ENCODE data around the gene MAP3K5. TPM values are rescaled to one million over a fixed set of nuclear protein-coding genes. Genes with fewer than 3 reads are reported as not detected.
"Not testable (repeated sequence)": the region's sequence is repeated elsewhere in the genome, so short reads cannot be mapped to it uniquely, and the experiment has no call there.

The MAP3K5 gene
- 10 to 100 TPM; 23.4 to 24.0 TPM for total RNA-seq

- ChIA-PET CTCF (interaction anchor here (0.7 to 7.4 kb wide), 77 partner anchors 9 to 1154 kb away, joined by 3 to 218 read pairs (median 4); partner anchors contain the start of genes BCLAF1, MAP7 and PEX7), POLR2A (interaction anchor here (0.8 to 2.1 kb wide), 4 partner anchors 36 to 503 kb away, joined by 3 to 24 read pairs (median 6); partner anchors contain the start of gene BCLAF1)
- peak; percentile 94 for DNase-seq
- Mint-ChIP-seq H3K9me3 (no peaks in the 10 kb centered on the region), H3K36me3 (ENCODE audit: low read depth) (peaks cover 21% of the 10 kb centered on the region), H3K27me3 (peaks cover 2% of the 10 kb centered on the region), H3K27ac (peak within 1 kb of the TSS; percentile 96), H3K4me3 (peak within 1 kb of the TSS; percentile 87), H3K4me1 (peaks cover 33% of the 10 kb centered on the region)
Measured at GRCh38 chr6:136792410-136793262, at the start of gene MAP3K5. TSS of gene MAP3K5 (minus strand) at chr6:136792477. CDS start at chr6:136792157, 320 bp downstream.

GRCh38 chr6:136840276-136841001 lies 48.2 kb upstream of the MAP3K5 start:
- CTCF ChIA-PET: no interaction called here

GRCh38 chr6:136831873-136832562 lies 39.7 kb upstream of the MAP3K5 start:
- POLR2A ChIA-PET: no interaction called here
- H3K4me3 Mint-ChIP-seq: no peak overlapping the region
- H3K27me3 Mint-ChIP-seq: no peaks in the 10 kb centered on the region
- no peak overlapping the region for H3K27ac Mint-ChIP-seq
- no peak for DNase-seq
- CTCF ChIA-PET: interaction anchor here (1.5 kb wide), 1 partner anchor 9 kb away, joined by 4 read pairs; no protein-coding TSS in a partner anchor
- peaks cover 51% of the 10 kb centered on the region for H3K36me3 Mint-ChIP-seq (ENCODE audit: low read depth)
- H3K4me1 Mint-ChIP-seq: peaks cover 7% of the 10 kb centered on the region
- H3K9me3 Mint-ChIP-seq: peaks cover 27% of the 10 kb centered on the region

More at GRCh38 chr6:136840276-136841001, 48.2 kb upstream of the MAP3K5 start:
- Mint-ChIP-seq H3K4me3 (no peak overlapping the region), H3K9me3 (no peaks in the 10 kb centered on the region), H3K27me3 (no peaks in the 10 kb centered on the region), H3K36me3 (ENCODE audit: low read depth) (peaks cover 3% of the 10 kb centered on the region), H3K4me1 (no peaks in the 10 kb centered on the region), H3K27ac (no peak overlapping the region)
- no peak for DNase-seq
- POLR2A ChIA-PET: no interaction called here

GRCh38 chr6:136826216-136826615 lies 33.9 kb upstream of the MAP3K5 start:
- CTCF ChIA-PET: interaction anchor here (1.4 to 1.5 kb wide), 2 partner anchors 16 to 34 kb away, joined by 4 to 5 read pairs; partner anchors contain the start of gene MAP3K5
- H3K9me3 Mint-ChIP-seq: peaks cover 8% of the 10 kb centered on the region

GRCh38 chr6:136823128-136823660 lies 30.9 kb upstream of the MAP3K5 start:
- Mint-ChIP-seq H3K9me3 (peaks cover 3% of the 10 kb centered on the region), H3K36me3 (ENCODE audit: low read depth) (peaks cover 22% of the 10 kb centered on the region), H3K4me3 (peak overlapping the region; percentile 86), H3K27ac (peak overlapping the region; percentile 86), H3K27me3 (peaks cover 2% of the 10 kb centered on the region), H3K4me1 (peaks cover 24% of the 10 kb centered on the region)
- DNase-seq: peak; percentile 7
- ChIA-PET CTCF (interaction anchor here (0.9 to 1.9 kb wide), 5 partner anchors 9 to 179 kb away, joined by 3 to 8 read pairs (median 4); partner anchors contain the start of gene MAP3K5), POLR2A (no interaction called here)

More at GRCh38 chr6:136826216-136826615, 33.9 kb upstream of the MAP3K5 start:
- Mint-ChIP-seq H3K4me1 (peaks cover 27% of the 10 kb centered on the region), H3K27me3 (no peaks in the 10 kb centered on the region), H3K4me3 (no peak overlapping the region), H3K27ac (no peak overlapping the region), H3K36me3 (ENCODE audit: low read depth) (peaks cover 41% of the 10 kb centered on the region)
- DNase-seq: no peak
- POLR2A ChIA-PET: no interaction called here

GRCh38 chr6:136822376-136823127 lies 30.3 kb upstream of the MAP3K5 start, which contains the start of gene PEX7:
TSS of gene PEX7 (plus strand) at chr6:136822592. CDS start at chr6:136822666, 74 bp downstream.
- peaks cover 22% of the 10 kb centered on the region for H3K4me1 Mint-ChIP-seq
- peaks cover 5% of the 10 kb centered on the region for H3K27me3 Mint-ChIP-seq
- ChIA-PET POLR2A (no interaction called here), CTCF (interaction anchor here (1.3 to 1.9 kb wide), 2 partner anchors 9 to 30 kb away, joined by 4 to 8 read pairs; partner anchors contain the start of gene MAP3K5)
- peaks cover 20% of the 10 kb centered on the region for H3K36me3 Mint-ChIP-seq (ENCODE audit: low read depth)
- peak; percentile 91 for DNase-seq
- H3K27ac Mint-ChIP-seq: peak within 1 kb of the TSS; percentile 92
- peak within 1 kb of the TSS; percentile 86 for H3K4me3 Mint-ChIP-seq
- H3K9me3 Mint-ChIP-seq: peaks cover 3% of the 10 kb centered on the region

GRCh38 chr6:136822046-136822375 lies 29.7 kb upstream of the MAP3K5 start:
- peaks cover 16% of the 10 kb centered on the region for H3K36me3 Mint-ChIP-seq (ENCODE audit: low read depth)
- POLR2A ChIA-PET: interaction anchor here (0.5 to 0.6 kb wide), 2 partner anchors 23 to 755 kb away, joined by 3 read pairs; no protein-coding TSS in a partner anchor

GRCh38 chr6:136820561-136820960 lies 28.3 kb upstream of the MAP3K5 start:
- DNase-seq: no peak
- H3K4me1 Mint-ChIP-seq: peaks cover 21% of the 10 kb centered on the region
- H3K27me3 Mint-ChIP-seq: peaks cover 13% of the 10 kb centered on the region
- H3K9me3 Mint-ChIP-seq: peaks cover 3% of the 10 kb centered on the region
- H3K4me3 Mint-ChIP-seq: no peak overlapping the region
- CTCF ChIA-PET: no interaction called here
- POLR2A ChIA-PET: no interaction called here
- no peak overlapping the region for H3K27ac Mint-ChIP-seq
- H3K36me3 Mint-ChIP-seq (ENCODE audit: low read depth): peaks cover 6% of the 10 kb centered on the region

More at GRCh38 chr6:136822046-136822375, 29.7 kb upstream of the MAP3K5 start:
- Mint-ChIP-seq H3K27ac (peak overlapping the region; percentile 92), H3K27me3 (peaks cover 9% of the 10 kb centered on the region), H3K9me3 (peaks cover 3% of the 10 kb centered on the region), H3K4me1 (peaks cover 22% of the 10 kb centered on the region), H3K4me3 (peak overlapping the region; percentile 86)
- CTCF ChIA-PET: interaction anchor here (0.7 to 1.9 kb wide), 2 partner anchors 30 to 228 kb away, joined by 3 to 8 read pairs; partner anchors contain the start of gene MAP3K5
- DNase-seq: no peak

- Mint-ChIP-seq H3K4me3 (no peak overlapping the region), H3K27me3 (peaks cover 13% of the 10 kb centered on the region), H3K4me1 (peaks cover 8% of the 10 kb centered on the region), H3K27ac (no peak overlapping the region), H3K36me3 (ENCODE audit: low read depth) (no peaks in the 10 kb centered on the region), H3K9me3 (peaks cover 3% of the 10 kb centered on the region)
- DNase-seq: no peak
- ChIA-PET POLR2A (no interaction called here), CTCF (interaction anchor here (1.5 kb wide), 1 partner anchor 173 kb away, joined by 4 read pairs; no protein-coding TSS in a partner anchor)
Measured at GRCh38 chr6:136816656-136817055, 24.4 kb upstream of the MAP3K5 start.

- H3K9me3 Mint-ChIP-seq; H3K36me3 Mint-ChIP-seq (ENCODE audit: low read depth); H3K4me3 Mint-ChIP-seq; H3K27ac Mint-ChIP-seq; POLR2A ChIA-PET; DNase-seq; CTCF ChIA-PET; H3K4me1 Mint-ChIP-seq: not testable (repeated sequence)
- peaks cover 13% of the 10 kb centered on the region for H3K27me3 Mint-ChIP-seq
Measured at GRCh38 chr6:136815608-136816007, 23.3 kb upstream of the MAP3K5 start.

GRCh38 chr6:136812174-136812573 lies 19.9 kb upstream of the MAP3K5 start:
- H3K27me3 Mint-ChIP-seq: peaks cover 6% of the 10 kb centered on the region
- no peak overlapping the region for H3K4me3 Mint-ChIP-seq
- no peak for DNase-seq
- POLR2A ChIA-PET: no interaction called here
- H3K27ac Mint-ChIP-seq: no peak overlapping the region
- no peaks in the 10 kb centered on the region for H3K36me3 Mint-ChIP-seq (ENCODE audit: low read depth)
- CTCF ChIA-PET: interaction anchor here (1.6 kb wide), 1 partner anchor 11 kb away, joined by 5 read pairs; no protein-coding TSS in a partner anchor
- peaks cover 2% of the 10 kb centered on the region for H3K4me1 Mint-ChIP-seq
- no peaks in the 10 kb centered on the region for H3K9me3 Mint-ChIP-seq

Data from activated CD4-positive, alpha-beta T cell treated with anti-CD3 and anti-CD28 coated beads, Interleukin-2, amount 10 ng/mL, durations not matched to agents 7 days and 5 days (primary cell).